Stimulated activated CD4-positive, alpha-beta T cell treated with anti-CD3 and anti-CD28 coated beads, TNF-alpha, amount 100 ng/mL, for 24 hours (primary cell): ENCODE measurements around the gene C5AR2.
"Not testable (repeated sequence)": the region's sequence is repeated elsewhere in the genome, so short reads cannot be mapped to it uniquely, and the experiment has no call there.

Source experiments
- DNase-seq, 3 experiments: peaks; one replicate each; pipeline ENCODE4 v3.0.0-alpha.2; 2020; ENCODE audit warnings: low read depth in 3 of 3

C5AR2 gene

DNA sequence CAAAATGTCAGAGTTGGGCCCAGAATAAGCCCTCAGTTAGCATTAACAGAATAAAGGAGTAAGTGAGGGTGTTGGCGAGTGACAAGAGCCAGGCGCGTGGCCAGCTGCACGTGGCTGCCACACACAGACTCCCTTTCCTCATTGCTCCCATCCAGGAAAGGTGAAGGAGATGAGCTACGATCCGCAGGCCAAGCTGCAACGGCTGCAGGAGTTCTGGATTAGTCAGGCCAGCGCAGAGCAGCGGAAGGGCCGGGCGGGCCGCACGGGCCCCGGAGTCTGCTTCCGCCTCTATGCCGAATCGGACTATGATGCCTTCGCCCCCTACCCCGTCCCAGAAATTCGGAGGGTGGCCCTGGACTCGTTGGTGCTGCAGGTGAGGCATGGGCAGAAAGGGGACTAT lies 30.3 kb downstream of the C5AR2 start:
- DNase-seq = no peak

DNA sequence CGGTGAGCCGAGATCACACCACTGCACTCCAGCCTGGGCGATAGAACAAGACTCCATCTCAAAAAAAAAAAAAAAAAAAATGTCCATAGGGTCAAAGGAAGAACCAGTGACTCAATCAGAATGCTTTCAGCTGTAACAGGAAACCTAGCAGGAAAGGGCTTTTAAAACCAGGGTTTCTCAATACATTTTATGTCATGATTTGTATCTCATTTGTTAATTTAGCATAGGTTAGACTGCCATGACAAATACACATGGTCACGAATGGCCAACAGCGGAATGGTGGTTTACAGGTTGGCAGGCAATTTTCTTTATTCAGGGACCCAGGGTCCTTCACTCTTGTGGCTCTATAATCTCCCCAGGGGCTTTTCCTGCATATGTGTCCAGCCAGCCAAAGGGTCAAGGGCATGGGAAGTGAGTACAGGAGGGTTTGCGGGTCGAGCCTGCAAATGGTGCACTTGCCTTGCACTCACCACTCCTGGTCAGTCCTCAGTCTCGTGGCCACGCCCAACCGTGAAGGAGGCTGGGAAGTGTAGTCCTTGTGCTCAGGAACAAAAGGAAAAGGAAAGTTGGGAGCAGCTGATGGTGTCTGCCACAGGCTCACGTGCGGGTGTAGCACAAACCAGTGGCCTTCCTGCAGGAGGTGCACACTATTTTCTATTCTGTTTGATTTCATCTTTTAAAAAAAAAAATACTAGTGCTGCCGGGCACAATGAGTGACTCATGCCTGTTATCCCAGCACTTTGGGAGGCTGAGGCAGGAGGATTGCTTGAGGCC lies 32.0 kb downstream of the C5AR2 start:
- no peak for DNase-seq

DNA sequence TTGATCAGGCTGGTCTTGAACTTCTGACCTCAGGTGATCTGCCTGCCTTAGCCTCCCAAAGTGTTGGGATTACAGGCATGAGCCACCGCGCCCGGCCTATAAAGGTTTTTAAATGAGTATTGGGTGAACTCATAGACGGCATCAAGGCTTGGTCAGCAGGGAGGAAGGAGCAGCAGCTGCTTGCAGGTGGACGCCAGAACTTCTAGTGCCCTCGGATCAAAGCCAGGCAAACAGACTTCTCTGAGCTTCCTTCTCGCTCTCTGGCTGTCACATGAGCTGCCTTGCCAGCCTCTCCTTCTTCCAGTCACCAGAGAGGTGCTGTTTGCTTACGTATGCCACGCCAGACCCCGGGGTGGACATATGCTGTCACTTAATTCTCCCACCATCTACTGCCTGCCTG lies 33.5 kb downstream of the C5AR2 start:
- DNase-seq = not testable (repeated sequence)

DNA sequence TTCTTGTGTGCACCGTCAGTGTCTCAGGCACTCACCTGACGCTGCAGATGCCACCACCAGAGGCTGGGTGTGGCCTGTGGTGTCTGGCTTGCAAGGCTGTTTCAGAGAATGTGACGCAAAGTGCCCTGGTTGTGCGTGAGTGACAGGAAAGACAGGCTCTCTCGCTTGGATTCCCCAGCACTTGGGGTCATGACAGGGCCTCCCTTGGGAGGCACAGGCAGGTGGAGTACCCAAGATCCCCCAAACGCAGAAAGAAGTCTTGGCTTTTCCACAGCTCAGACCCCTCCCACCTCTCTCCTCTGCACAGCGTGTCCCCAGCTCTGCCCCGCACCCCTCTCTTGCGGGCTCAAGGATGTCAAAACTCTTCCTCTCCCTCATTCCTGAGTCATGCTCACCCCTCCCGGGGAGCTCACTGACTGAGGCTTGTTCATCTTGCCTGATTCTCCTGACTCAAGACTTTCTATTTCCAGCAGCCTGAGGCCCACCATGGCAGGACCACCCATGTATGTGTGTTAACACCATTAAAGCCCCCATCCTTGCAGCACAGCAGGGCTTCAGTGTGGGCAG lies 38.2 kb downstream of the C5AR2 start:
- DNase-seq = no peak

DNA sequence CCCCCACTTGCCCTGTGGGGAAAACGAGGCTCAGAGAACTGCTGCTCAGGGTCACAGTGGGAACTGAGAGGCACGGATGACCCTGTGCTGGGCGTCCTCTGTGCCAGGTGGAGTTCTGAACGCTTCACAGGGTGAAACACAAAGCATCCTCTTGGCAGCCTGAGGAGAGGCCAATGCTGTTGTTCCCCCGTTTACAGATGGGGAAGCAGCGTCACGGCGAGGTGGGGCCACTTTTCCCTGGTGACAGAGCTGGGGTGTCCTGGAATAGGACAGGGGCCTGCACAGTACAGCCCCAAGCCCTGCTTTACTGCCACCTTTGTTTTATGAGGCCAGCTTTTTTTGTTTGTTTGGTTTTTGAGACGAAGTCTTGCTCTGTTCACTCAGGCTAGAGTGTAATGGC lies 39.3 kb downstream of the C5AR2 start:
- no peak for DNase-seq

DNA sequence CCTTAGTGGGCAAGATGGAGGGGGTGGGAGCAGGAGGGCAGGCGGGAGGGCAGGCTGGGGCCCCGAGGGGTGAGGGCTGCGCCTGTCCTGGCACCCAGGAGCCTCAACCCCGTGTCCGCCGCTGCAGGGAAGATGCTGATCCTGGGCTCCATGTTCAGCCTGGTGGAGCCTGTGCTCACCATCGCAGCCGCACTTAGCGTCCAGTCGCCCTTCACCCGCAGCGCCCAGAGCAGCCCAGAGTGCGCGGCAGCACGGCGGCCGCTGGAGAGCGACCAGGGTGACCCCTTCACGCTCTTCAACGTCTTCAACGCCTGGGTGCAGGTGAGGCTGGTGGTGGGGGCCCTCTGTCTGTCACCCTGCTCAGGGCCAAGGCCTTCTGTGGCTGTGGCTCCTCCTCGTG lies 40.6 kb downstream of the C5AR2 start:
- no peak for DNase-seq

DNA sequence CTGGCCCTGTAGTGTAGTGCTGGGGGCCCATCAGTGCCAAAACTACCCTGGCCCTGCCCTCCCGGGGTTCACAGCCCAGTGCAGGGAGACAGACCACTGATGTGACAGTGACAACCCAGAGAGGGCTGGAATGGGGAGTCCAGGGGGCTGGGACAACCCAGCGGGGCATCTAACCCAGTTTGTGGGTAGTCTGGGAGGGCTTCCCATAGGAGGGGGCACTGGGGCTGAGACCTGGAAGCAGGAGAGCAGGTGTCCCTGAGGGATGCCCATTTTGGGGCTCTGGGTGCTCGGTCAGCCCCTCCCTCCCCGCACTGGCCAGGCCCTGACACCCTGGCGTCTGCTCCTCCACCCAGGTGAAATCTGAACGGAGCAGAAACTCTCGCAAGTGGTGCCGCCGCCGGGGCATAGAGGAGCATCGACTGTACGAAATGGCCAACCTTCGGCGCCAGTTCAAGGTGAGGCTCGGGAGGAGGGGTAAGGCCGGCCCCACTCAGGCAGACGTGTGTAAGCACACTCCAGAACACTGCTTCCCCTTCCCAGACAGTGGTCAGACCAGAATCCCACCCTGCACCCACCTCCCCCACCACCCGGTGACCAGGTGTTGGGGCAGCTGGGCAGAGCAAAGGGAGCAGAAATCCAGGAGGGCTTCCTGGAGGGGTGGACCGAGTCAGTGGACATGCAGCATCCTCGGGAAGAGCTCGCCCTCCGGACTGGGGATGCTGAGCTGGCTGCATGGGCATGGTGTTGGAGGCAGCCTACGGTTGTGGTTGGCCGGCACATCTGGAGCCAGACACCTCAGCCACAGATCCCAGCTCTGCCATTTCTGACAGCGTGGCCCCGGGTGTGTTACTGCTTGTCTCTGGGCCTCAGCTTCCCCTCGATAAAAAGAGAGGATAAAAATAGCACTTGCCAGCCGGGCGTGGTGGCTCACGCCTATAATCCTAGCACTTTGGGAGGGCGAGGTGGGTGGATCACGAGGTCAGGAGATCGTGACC lies 41.6 kb downstream of the C5AR2 start:
- DNase-seq = no peak

DNA sequence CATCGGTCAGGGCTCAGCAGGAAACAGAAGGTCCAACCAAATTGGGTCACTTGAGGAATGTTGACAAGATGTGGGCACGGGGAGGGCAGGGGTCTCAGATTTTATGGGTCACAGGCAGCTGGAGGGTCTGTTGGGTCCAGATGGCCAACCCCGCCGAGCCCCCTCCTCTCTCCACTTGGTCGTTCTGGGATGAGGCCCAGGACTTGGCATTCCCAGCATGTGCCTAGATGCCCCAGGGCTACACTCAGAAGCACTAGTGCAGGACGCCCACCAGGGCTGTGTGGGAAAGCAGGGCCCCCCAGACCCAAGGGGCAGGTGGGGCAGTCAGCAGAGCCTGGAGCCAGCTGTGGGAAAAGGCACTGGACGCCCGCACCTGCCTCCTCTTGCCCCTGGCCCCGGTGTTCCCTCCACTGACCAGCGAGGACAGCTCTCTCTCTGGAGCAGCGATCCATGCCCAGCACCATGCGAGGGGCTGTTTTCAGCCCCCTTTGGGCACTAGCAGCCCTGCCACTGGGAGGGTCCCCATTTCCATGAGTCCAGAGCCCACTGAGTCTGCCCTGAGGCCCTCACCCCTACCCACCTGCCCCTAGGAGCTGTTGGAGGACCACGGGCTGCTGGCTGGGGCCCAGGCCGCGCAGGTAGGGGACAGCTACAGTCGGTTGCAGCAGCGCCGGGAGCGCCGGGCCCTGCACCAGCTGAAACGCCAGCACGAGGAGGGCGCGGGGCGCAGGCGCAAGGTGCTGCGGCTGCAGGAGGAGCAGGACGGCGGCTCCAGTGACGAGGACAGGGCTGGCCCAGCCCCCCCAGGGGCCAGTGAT lies 43.1 kb downstream of the C5AR2 start:
- DNase-seq = no peak

DNA sequence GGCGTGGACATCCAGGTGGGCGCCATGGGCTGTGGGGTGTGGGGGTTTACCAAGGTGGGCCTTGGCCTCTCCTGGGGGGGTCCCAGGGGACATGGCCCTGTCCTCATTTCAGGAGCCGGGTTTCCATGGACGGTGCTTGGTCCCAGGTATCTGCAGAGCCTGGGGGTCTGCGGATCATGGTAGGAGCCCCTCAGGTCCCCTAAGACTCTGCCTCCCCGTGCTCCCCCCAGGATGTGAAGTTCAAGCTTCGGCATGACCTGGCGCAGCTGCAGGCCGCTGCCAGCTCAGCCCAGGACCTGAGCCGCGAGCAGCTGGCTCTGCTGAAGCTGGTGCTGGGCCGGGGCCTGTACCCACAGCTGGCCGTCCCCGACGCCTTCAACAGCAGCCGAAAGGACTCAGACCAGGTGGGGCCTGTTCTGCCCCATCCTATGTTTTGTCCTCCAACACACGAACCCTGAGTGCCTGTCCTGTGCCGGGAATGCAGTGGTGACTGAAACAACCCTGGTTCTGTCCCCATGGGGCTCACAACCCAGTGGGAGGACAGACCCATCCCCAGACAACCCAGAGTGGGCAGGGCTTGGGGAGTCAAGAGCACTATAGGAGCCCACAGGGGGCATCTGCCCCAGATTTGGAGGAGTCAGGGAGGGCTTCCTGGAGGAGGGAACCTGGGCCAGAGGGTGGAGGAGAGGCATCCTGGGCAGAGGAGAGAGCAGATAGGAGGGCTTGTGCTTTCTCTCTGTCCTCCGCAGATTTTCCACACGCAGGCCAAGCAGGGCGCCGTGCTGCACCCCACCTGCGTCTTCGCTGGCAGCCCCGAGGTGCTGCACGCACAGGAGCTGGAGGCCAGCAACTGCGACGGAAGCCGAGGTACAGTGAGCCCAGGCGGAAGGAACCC lies 44.0 kb downstream of the C5AR2 start:
- DNase-seq = no peak

DNA sequence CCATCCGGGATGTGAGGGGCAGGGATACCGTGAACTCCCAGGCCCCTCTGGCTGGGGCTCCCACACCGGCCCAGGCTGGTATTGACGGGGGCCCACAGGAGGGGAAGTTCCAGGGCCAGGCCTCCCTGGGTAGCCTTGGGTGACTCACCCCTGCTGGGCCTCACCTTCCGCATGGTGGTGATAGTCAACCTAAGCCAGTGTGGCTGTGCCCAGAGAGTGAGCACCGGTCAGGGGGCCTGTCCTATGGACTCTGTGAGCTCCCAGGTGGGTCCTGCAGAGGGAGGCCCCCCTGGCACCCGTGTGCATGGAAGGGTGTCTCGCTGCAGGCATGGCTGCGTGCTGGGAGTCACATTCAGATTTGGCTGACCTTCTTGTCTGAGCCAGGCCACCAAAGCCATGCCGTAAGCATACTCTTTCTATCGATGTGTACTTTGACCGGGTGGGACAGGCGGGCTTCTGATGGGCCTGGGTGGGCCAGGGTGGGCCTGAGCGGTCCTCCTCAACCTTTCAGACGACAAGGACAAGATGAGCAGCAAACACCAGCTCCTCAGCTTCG lies 44.7 kb downstream of the C5AR2 start:
- DNase-seq = no peak

DNA sequence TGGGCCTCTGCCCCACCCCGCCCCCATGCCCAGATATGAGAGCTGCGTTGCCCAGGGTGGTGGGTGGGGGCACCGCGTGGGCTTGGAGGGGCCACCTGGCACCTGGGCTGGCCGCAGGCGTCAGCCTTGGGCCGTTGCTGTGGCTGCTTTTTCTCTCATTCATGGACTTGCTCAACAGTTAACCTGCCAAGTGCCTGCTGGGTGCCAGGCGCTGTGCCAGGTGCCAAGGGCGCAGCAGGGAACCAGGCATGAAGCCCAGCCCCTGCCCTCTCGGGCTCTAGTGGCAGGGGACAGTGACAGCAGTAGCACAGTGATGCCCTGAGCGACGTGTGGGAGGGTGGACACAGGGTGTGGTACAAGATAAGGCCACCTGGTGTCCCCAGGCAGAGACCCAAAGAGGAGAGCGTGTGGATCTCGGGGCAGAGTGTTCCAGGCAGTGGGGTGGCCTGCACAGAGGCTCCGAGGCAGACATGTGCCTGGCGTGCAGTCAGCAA lies 45.3 kb downstream of the C5AR2 start:
- no peak for DNase-seq

DNA sequence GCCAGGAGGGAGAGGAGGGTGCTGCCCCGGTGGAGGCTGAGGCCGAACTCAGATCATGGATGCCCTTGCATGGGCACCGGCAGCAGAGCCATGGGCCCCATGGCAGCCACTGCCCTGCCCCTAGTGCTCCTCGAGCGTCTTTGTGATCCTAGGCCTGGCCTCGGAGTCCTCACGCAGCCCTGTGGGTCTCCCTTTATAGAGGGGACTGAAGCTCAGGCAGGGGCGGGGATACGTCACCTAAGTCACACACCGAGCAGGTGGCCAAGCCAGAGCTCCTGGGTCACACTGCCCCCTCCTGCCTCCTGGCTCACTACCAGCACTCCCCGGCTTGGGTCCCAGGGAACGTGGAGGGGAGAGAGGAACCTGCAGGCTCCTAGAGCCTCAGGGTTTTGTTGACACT lies 45.8 kb downstream of the C5AR2 start:
- no peak for DNase-seq

DNA sequence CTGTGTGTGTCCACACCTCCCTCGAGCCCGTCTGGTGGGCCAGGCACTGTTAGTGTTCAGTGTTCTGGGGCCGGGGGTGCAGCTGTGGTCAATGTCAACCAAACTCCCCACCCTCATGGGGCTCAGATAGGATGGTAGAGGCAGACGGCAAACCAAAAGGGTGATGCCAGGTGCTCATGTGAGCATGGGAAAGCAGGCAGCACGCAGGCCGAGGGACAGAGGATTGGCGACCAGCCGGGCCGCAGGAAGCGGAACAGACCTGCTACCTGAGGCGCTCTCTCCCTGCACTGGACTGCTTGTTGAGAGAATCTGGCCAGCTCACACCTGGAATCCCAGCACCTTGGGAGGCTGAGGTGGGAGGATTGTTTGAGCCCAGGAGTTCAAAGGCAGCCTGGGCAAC lies 46.3 kb downstream of the C5AR2 start:
- DNase-seq = no peak

DNA sequence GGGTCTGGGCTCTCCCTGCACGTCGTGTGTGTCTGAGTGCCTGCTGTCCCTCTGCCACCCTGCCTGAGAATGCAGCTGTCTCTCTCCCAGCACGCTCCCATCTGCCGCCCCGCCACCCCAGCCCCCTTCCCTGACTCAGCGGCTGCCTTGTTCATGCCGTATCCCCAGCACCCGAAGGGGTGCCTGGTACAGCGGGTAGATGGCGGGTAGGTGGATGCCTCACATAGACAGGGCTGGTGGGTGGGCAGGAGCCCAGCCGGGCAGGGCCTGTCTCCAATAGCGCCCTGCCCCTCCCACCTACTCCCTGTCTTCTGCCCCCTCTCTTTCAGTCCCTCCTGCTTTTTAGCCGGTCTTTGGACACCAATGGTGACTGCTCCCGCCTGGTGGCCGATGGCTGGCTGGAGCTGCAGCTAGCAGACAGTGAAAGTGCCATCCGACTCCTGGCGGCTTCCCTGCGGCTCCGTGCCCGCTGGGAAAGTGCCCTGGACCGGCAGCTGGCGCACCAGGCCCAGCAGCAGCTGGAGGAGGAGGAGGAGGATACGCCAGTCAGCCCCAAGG lies 47.5 kb downstream of the C5AR2 start:
- DNase-seq = no peak

DNA sequence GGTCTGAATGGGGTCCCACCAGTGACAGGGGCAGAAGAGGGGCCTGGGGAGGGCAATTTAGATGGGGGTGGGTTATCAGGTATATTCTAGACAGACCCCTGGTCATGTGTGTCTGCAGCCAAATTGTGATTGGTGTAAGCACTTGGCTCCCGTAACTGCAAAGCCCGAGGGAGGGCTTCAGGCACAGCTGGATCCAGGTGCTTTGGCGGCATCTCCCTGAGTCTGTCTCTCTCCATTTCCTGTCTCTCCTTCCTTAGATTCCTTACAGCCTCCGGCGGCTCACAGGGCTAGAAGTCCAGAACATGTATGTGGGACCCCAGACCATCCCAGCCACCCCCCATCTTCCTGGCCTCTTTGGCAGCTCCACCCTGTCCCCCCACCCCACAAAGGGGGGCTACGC lies 48.6 kb downstream of the C5AR2 start:
- DNase-seq = no peak

DNA sequence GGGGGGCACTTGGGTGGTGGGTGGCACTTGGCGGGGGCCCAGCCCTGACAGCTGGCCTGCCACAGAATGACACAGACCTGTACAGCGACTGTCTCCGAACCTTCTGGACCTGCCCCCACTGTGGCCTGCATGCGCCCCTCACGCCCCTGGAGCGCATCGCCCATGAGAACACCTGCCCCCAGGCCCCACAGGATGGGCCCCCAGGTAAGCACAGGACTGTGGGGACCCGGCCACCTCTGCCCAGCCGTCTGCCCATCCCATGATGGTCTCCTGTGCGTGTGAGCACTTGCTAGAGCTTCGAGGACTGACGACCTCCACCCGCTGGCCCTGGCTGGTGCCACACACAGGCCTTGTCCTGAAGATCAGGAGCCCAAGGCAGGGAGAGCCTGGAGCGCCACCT lies 49.1 kb downstream of the C5AR2 start:
- no peak for DNase-seq

DNA sequence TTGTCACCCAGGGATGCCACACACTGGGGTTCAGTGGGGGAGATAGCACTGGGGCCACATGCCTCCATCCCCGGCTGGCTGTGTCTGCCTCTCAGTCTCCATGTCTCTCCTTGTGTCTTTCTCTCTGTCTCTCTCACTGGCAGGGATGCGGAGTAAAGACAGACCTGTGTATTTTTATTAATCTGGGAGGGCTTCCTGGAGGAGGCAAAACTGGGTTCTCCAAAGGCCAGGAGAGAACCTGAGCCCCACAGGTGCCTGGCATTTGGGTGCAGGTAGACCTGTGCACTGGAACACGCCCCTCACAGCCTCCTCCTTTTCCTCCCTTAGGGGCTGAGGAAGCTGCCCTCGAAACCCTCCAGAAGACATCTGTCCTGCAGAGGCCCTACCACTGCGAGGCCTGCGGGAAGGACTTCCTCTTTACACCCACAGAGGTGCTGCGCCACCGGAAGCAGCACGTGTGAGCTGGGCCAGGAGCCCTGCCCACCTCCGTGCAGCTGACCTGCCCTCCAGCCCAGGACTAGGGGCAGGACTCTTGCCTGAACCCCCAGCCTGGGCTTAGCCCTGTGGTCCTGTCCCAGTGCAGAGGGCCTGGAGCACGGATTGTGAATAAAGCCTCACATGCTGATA lies 49.8 kb downstream of the C5AR2 start:
- DNase-seq = no peak

DNA sequence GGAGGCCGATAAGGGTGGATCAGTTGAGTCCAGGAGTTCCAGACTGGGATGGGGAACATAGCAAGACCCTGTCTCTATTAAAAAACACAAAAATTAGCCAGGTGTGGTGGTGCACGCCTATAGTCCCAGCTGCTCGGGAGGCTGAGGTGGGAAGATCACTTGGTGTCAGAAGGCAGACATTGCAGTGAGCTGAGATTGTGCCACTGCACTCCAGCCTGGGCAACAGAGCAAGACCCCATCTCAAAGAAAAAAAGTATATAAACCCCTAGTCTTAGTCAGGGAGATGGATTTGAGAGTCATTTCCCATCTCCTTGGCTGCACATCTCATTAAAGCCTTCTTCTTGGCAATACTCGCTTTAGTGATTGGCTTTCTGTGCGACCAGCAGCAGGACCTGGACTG lies 51.9 kb downstream of the C5AR2 start:
- not testable (repeated sequence) for DNase-seq

DNA sequence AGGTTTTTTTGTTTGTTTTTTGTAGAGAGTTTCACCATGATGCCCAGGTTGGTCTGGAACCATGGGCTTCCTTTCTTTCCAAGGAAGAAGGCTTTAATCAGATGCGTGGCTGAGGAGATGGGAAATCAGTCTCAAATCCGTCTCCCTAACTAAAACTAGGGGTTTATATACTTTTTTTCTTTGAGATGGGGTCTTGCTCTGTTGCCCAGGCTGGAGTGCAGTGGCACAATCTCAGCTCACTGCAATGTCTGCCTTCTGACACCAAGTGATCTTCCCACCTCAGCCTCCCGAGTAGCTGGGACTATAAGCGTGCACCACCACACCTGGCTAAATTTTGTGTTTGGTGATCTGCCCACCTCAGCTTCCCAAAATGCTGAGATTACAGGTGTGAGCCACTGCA lies 52.6 kb downstream of the C5AR2 start:
- DNase-seq = not testable (repeated sequence)
